ENCODE measurements around the gene TMUB2. TPM values are rescaled to one million over a fixed set of nuclear protein-coding genes. Genes with fewer than 3 reads are reported as not detected.

TMUB2 gene
- total and polyA plus RNA-seq, 4 donors = 32.1 to 40.2 (median 37.2) TPM

DNA sequence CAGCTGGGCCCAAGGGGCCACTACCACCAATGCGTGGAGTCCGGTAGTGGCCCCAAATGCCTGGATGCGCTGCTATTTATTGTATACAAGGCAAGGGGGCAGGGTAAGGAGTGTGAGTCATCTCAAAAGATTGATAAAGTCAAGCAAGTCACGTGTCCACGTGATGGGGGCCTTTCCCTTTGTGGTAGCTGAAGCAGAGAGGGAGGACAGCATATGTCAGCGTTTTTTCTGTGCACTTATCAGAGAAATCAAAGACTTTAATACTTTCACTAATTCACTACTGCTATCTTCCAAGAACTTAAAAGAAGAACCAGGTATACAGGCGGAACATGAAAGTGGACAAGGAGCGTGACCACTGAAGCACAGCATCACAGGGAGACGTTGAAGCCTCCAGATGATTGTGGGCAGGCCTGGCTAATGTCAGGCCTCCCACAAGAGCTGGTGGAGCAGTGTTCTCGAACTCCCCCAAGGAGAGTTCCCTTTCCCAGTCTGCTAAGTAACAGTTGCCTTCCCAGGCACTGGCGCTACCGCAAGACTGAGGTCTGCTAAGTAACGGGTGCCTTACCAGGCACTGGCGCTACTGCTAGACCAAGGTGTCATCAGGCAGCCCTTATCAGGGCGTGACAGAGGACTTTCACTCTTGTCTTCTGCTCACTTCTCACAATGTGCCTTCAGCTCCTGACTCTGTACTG, 27.1 kb upstream of the TMUB2 start:
- no peak for TF ChIP-seq CTCF (IDR thresholded peaks at IDR 0.05; ENCODE audit: control extremely low read depth, extremely low read depth)
- no peak for ATAC-seq (ENCODE audit: insufficient read depth, low FRiP score)
- Histone ChIP-seq H3K9ac (ENCODE audit: insufficient read depth in 1 of 2, low read length in 2 of 2) (no peak overlapping the region), H3K4me1 (ENCODE audit: control insufficient read depth in 5 of 5, insufficient read depth in 5 of 5, low read length in 5 of 5) (no peaks in the 10 kb centered on the region), H3K36me3 (ENCODE audit: control insufficient read depth in 4 of 4, insufficient read depth in 4 of 4, low read length in 4 of 4) (peaks cover 0 to 3% (median 0%) of the 10 kb centered on the region in 4 donors), H3K27me3 (ENCODE audit: control insufficient read depth in 3 of 3, insufficient read depth in 3 of 3, low read length in 2 of 3) (no peaks in the 10 kb centered on the region), H3K4me3 (no peak overlapping the region), H3K27ac (ENCODE audit: low read depth in 1 of 2, low read length in 1 of 2) (no peak overlapping the region), H3K9me3 (ENCODE audit: control insufficient read depth in 4 of 4, insufficient read depth in 3 of 4, low read length in 3 of 4) (no peaks in the 10 kb centered on the region)
- 91 to 95% methylated on average over 15 of the region's 15 CpGs for WGBS, 2 donors
- no peak for DNase-seq

- ATAC-seq (ENCODE audit: insufficient read depth, low FRiP score) = no peak
Measured at GRCh38 chr17:44164476-44164875, 22.3 kb upstream of the TMUB2 start.

GRCh38 chr17:44167181-44167861, 19.5 kb upstream of the TMUB2 start:
- WGBS, 2 donors = 71 to 92% methylated on average over 7 of the region's 7 CpGs
- H3K9ac ChIP-seq (ENCODE audit: insufficient read depth in 1 of 2, low read length in 2 of 2) = no peak overlapping the region
- ATAC-seq (ENCODE audit: insufficient read depth, low FRiP score) = no peak

More at GRCh38 chr17:44164476-44164875, 22.3 kb upstream of the TMUB2 start:
- no peak for TF ChIP-seq CTCF (IDR thresholded peaks at IDR 0.05; ENCODE audit: control extremely low read depth, extremely low read depth)
- 84 to 86% methylated on average over 1 of the region's 1 CpG for WGBS, 2 donors
- no peak overlapping the region for H3K9ac ChIP-seq (ENCODE audit: insufficient read depth in 1 of 2, low read length in 2 of 2)
- H3K27me3 ChIP-seq (ENCODE audit: control insufficient read depth in 3 of 3, insufficient read depth in 3 of 3, low read length in 2 of 3) = no peaks in the 10 kb centered on the region
- DNase-seq = no peak
- peaks cover 0 to 3% (median 0%) of the 10 kb centered on the region in 4 donors for H3K36me3 ChIP-seq (ENCODE audit: control insufficient read depth in 4 of 4, insufficient read depth in 4 of 4, low read length in 4 of 4)
- H3K4me1 ChIP-seq (ENCODE audit: control insufficient read depth in 5 of 5, insufficient read depth in 5 of 5, low read length in 5 of 5) = peaks cover 0 to 5% (median 0%) of the 10 kb centered on the region in 5 donors
- H3K4me3 ChIP-seq = no peak overlapping the region
- no peaks in the 10 kb centered on the region for H3K9me3 ChIP-seq (ENCODE audit: control insufficient read depth in 4 of 4, insufficient read depth in 3 of 4, low read length in 3 of 4)
- no peak overlapping the region for H3K27ac ChIP-seq (ENCODE audit: low read depth in 1 of 2, low read length in 1 of 2)

More at GRCh38 chr17:44167181-44167861, 19.5 kb upstream of the TMUB2 start:
- Histone ChIP-seq H3K4me1 (ENCODE audit: control insufficient read depth in 5 of 5, insufficient read depth in 5 of 5, low read length in 5 of 5) (peaks cover 0 to 10% (median 4%) of the 10 kb centered on the region in 5 donors), H3K27me3 (ENCODE audit: control insufficient read depth in 3 of 3, insufficient read depth in 3 of 3, low read length in 2 of 3) (peaks cover 0 to 5% (median 0%) of the 10 kb centered on the region in 3 donors), H3K4me3 (no peak overlapping the region), H3K36me3 (ENCODE audit: control insufficient read depth in 4 of 4, insufficient read depth in 4 of 4, low read length in 4 of 4) (no peaks in the 10 kb centered on the region), H3K27ac (ENCODE audit: low read depth in 1 of 2, low read length in 1 of 2) (no peak overlapping the region), H3K9me3 (ENCODE audit: control insufficient read depth in 4 of 4, insufficient read depth in 3 of 4, low read length in 3 of 4) (no peaks in the 10 kb centered on the region)
- TF ChIP-seq CTCF (IDR thresholded peaks at IDR 0.05; ENCODE audit: control extremely low read depth, extremely low read depth) = no peak
- DNase-seq = no peak

Data from lung (tissue), 12 donors.